RWPE2 (cell line): ENCODE data around the gene ATP23.

Experiments used
- ATAC-seq: fragments of 200-7000 bp; cut with Tn5 transposase; 3 replicates; pipeline ENCODE4 v1.9.1; 2021; ENCODE audit warnings: low read depth
- DNase-seq: peaks from one replicate; pipeline ENCODE4 v3.0.0-alpha.2; 2020; ENCODE audit warnings: low spot score
- H3K27ac ChIP-seq: fragments of 450-650 bp; 2 replicates; pipeline ENCODE4 v1.5.1; 2017; ENCODE audit warnings: mild to moderate bottlenecking; ENCODE audit not compliant: poor library complexity, severe bottlenecking
- H3K27me3 ChIP-seq: fragments of 250-450 bp; sonication (Bioruptor Pico); 2 replicates; pipeline ENCODE4 v1.5.1; 2021; ENCODE audit warnings: mild to moderate bottlenecking, moderate library complexity; ENCODE audit not compliant: insufficient read depth, poor library complexity, severe bottlenecking
- H3K36me3 ChIP-seq: fragments of 250-450 bp; sonication (Bioruptor Pico); 2 replicates; pipeline ENCODE4 v1.5.1; 2020; ENCODE audit warnings: low read depth, mild to moderate bottlenecking, moderate library complexity
- H3K4me1 ChIP-seq: fragments of 250-450 bp; sonication (Bioruptor Pico); 2 replicates; pipeline ENCODE4 v1.5.1; 2021; ENCODE audit warnings: mild to moderate bottlenecking, moderate library complexity; ENCODE audit not compliant: insufficient read depth, poor library complexity, severe bottlenecking
- H3K4me3 ChIP-seq: fragments of 250-450 bp; sonication (Bioruptor Pico); 2 replicates; pipeline ENCODE4 v1.5.1; 2021; ENCODE audit warnings: mild to moderate bottlenecking, moderate library complexity; ENCODE audit not compliant: severe bottlenecking
- H3K9me3 ChIP-seq: fragments of 250-450 bp; sonication (Bioruptor Pico); 2 replicates; pipeline ENCODE4 v1.5.1; 2021; ENCODE audit warnings: mild to moderate bottlenecking, moderate library complexity; ENCODE audit not compliant: severe bottlenecking
- TF ChIP-seq, protein P1 (sequence below): fragments of 450-650 bp; IDR thresholded peaks from one replicate; pipeline ENCODE4 v1.5.1; 2017; ENCODE audit warnings: mild to moderate bottlenecking, moderate library complexity; ENCODE audit not compliant: poor library complexity, severe bottlenecking

The ATP23 gene

DNA sequence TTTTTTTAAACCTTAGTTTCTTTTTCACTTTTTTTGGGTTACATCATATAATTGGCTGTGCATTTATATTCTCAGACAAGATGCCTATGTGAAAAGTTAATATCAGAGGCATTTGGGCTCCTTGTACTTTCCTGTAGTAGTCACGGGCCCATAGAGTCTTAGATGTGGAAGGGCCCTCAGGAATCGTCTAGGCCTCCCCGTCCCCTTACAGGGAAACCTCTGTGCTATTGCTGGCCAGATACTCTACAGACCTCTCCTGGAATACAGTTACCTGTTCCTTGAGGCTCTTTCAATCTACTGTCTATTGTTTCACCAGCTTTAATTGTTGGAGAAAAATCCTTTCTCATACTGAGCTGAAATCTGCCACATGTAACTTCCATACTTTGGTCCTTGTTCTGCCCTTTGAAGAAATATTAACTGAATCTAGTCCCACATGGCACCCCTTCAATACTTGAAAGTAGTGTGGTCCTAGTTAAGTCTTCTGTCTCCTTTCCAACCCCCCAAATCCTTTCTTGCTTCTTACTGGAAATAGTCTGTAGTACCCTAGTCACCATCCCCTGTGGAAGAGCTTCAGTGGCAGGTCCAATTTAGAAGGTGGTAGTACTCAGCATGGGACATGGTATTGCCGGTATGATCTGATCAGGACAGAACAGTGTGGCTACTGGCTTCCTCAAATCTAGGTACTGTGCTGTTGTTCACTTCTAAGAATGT lies 3.1 kb downstream of the ATP23 start:
- H3K9me3 ChIP-seq, result no peaks in the 10 kb centered on the region
- no peaks in the 10 kb centered on the region for H3K36me3 ChIP-seq
- no peak overlapping the region for H3K27ac ChIP-seq
- no peak for ATAC-seq
- TF ChIP-seq, protein P1, sequence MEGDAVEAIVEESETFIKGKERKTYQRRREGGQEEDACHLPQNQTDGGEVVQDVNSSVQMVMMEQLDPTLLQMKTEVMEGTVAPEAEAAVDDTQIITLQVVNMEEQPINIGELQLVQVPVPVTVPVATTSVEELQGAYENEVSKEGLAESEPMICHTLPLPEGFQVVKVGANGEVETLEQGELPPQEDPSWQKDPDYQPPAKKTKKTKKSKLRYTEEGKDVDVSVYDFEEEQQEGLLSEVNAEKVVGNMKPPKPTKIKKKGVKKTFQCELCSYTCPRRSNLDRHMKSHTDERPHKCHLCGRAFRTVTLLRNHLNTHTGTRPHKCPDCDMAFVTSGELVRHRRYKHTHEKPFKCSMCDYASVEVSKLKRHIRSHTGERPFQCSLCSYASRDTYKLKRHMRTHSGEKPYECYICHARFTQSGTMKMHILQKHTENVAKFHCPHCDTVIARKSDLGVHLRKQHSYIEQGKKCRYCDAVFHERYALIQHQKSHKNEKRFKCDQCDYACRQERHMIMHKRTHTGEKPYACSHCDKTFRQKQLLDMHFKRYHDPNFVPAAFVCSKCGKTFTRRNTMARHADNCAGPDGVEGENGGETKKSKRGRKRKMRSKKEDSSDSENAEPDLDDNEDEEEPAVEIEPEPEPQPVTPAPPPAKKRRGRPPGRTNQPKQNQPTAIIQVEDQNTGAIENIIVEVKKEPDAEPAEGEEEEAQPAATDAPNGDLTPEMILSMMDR, result no peak
- no peak for DNase-seq
- H3K4me3 ChIP-seq, result no peak overlapping the region
- H3K27me3 ChIP-seq, result no peaks in the 10 kb centered on the region
- no peaks in the 10 kb centered on the region for H3K4me1 ChIP-seq

DNA sequence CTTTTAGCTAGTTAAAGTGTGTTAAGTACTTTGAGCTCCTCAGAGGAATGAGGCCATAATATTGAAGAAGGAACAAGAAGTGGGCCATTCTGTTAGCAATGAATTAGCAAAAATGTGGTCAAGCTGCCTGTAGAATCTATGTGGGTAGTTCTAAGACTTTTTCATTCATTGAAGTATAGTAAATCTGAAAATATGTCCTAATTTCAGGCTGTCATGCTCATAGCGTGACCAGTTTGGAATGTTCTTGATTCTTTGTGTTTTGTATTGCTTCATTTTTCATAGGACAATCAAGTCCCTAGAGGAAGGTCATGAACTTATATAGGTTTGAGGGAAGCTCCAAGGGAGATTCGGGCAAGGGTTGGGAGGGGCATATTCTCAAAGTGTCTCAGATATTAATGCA lies 11.4 kb downstream of the ATP23 start:
- ATAC-seq (no peak), DNase-seq (no peak)
- Histone ChIP-seq H3K4me3 (no peak overlapping the region), H3K9me3 (no peaks in the 10 kb centered on the region), H3K4me1 (no peaks in the 10 kb centered on the region), H3K36me3 (peaks cover 24% of the 10 kb centered on the region), H3K27me3 (no peaks in the 10 kb centered on the region), H3K27ac (no peak overlapping the region)
- TF ChIP-seq, protein P1, result no peak

DNA sequence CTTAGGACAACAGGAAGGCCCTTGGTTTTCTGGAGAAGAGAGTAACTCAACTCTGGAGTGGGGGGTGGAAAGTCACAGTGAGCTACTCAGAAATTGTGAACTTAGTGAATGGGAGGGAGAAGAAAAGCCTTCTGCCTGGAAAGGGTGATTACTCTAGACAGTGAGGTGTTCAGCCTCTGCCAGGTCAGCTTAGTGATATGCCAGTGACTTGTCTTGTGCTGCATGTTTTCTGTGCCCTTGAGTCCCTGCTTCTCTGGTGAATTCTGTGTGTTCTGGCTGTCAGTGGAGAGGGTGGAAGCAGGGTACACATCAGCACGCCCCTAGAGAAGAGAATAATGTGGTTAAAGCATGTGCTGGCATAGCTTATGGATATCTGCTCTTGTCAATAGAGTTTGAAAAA lies 13.4 kb downstream of the ATP23 start:
- Histone ChIP-seq H3K9me3 (no peaks in the 10 kb centered on the region), H3K4me3 (no peak overlapping the region), H3K4me1 (no peaks in the 10 kb centered on the region), H3K27ac (no peak overlapping the region), H3K27me3 (no peaks in the 10 kb centered on the region), H3K36me3 (peaks cover 24% of the 10 kb centered on the region)
- DNase-seq (no peak), ATAC-seq (no peak)
- TF ChIP-seq, protein P1, result no peak

DNA sequence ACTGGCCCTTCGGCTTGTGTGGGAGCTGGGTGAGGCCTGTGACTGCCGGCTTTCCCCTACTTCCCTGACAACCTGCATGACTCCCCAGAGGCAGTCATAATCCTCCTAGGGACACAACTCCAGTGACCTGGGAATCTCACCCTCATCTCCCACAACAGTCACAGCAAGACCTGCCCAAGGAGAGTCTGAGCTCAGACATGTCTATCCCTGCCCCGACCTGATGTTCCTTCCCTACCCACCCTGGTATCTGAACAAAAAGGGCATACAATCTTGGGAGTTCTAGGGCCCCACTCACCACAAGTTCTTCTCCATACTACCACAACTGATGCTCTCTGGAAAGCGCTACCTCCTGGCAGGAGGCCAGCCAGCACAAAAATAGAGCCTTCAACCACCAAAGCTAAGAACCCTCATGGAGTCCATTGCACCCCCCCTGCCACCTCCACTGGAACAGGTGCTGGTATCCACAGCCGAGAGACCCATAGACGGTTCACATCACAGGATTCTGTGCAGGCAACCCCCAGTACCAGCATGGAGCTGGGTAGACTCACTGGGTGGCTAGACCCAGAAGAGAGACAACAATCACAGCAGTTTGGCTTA lies 16.8 kb downstream of the ATP23 start:
- H3K9me3 ChIP-seq, result no peaks in the 10 kb centered on the region
- DNase-seq (no peak), ATAC-seq (no peak)
- no peaks in the 10 kb centered on the region for H3K27me3 ChIP-seq
- no peak overlapping the region for H3K27ac ChIP-seq
- peaks cover 11% of the 10 kb centered on the region for H3K36me3 ChIP-seq
- no peak overlapping the region for H3K4me3 ChIP-seq
- TF ChIP-seq, protein P1, result no peak
- no peaks in the 10 kb centered on the region for H3K4me1 ChIP-seq

DNA sequence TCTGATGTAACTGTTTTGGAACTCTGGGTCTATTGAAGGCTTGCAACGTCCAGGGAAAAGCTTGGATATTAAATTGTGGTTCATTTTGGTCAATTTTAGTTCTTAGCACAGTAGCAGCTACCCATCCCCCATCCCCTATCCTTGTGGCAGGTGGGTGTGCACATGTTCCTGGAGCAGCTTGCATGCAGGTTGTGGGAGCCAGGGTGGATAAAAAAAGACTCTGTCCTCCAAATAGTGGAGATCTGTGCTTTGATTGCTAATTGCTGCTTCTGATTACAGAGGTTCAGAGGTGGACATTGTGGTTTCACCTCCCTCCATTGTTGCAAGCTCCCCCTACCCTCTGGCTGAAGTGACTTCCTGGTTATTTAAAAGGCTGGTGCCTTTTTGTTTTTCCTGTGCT lies 23.1 kb downstream of the ATP23 start:
- Histone ChIP-seq H3K4me3 (no peak overlapping the region), H3K4me1 (no peaks in the 10 kb centered on the region), H3K9me3 (no peaks in the 10 kb centered on the region), H3K27ac (no peak overlapping the region), H3K27me3 (no peaks in the 10 kb centered on the region), H3K36me3 (no peaks in the 10 kb centered on the region)
- ATAC-seq, result no peak
- TF ChIP-seq, protein P1, result no peak
- DNase-seq, result no peak
